Neutrophil (primary cell): ENCODE results near the gene HDAC8.

ENCODE experiments used
- H3K27ac ChIP-seq: fragments of 200-600 bp; sonication (generic); 2 replicates; pipeline ENCODE4 v1.5.1; 2016; ENCODE audit warnings: mild to moderate bottlenecking, moderate library complexity
- H3K27me3 ChIP-seq: fragments of 200-600 bp; sonication (generic); 2 replicates; pipeline ENCODE4 v1.6.0; 2016; ENCODE audit warnings: mild to moderate bottlenecking
- H3K36me3 ChIP-seq: fragments of 200-600 bp; sonication (generic); 2 replicates; pipeline ENCODE4 v1.5.1; 2017
- H3K4me1 ChIP-seq, 2 experiments: fragments of 200-600 bp in 1 of 2; sonication (generic) in 1 of 2; 1 replicate in 1 of 2; 2 replicates in 1 of 2; pipeline versions ENCODE4 v1.5.1 to v1.6.1; 2013 to 2016; ENCODE audit warnings: low read depth in 1 of 2, low read length in 1 of 2, mild to moderate bottlenecking in 1 of 2, moderate library complexity in 1 of 2; ENCODE audit not compliant: control insufficient read depth in 1 of 2, insufficient read depth in 1 of 2
- H3K4me3 ChIP-seq, 2 experiments: fragments of 200-600 bp in 1 of 2; sonication (generic) in 1 of 2; 1 replicate in 1 of 2; 2 replicates in 1 of 2; pipeline ENCODE4 v1.5.1; 2013 to 2016; ENCODE audit warnings: low read depth in 1 of 2, low read length in 1 of 2, mild to moderate bottlenecking in 1 of 2, moderate library complexity in 1 of 2
- H3K9me3 ChIP-seq: fragments of 200-600 bp; sonication (generic); 2 replicates; pipeline ENCODE4 v1.5.1; 2016
- CTCF ChIP-seq: fragments of 200-600 bp; sonication (generic); IDR thresholded peaks from 2 replicates; pipeline ENCODE4 v1.5.1; 2016; ENCODE audit warnings: antibody characterized with exemption

HDAC8 gene

GRCh38 chrX:72381439-72382201, 191.0 kb downstream of the HDAC8 start:
- peaks cover 12 to 18% of the 10 kb centered on the region in 2 experiments for H3K4me1 ChIP-seq
- H3K27ac ChIP-seq: no peak overlapping the region
- no peak overlapping the region for H3K4me3 ChIP-seq
- no peaks in the 10 kb centered on the region for H3K9me3 ChIP-seq
- no peaks in the 10 kb centered on the region for H3K36me3 ChIP-seq
- H3K27me3 ChIP-seq: no peaks in the 10 kb centered on the region
- no peak for TF ChIP-seq CTCF

- Histone ChIP-seq H3K4me3 (no peak overlapping the region), H3K27ac (no peak overlapping the region), H3K9me3 (no peaks in the 10 kb centered on the region), H3K27me3 (no peaks in the 10 kb centered on the region), H3K4me1 (peaks cover under 1 to 3% of the 10 kb centered on the region in 2 experiments), H3K36me3 (no peaks in the 10 kb centered on the region)
- TF ChIP-seq CTCF: no peak
Measured at GRCh38 chrX:72376124-72376523, 196.5 kb downstream of the HDAC8 start.

- Histone ChIP-seq H3K36me3 (no peaks in the 10 kb centered on the region), H3K9me3 (no peaks in the 10 kb centered on the region), H3K4me1 (no peaks in the 10 kb centered on the region), H3K27ac (no peak overlapping the region), H3K4me3 (no peak overlapping the region), H3K27me3 (no peaks in the 10 kb centered on the region)
- TF ChIP-seq CTCF: no peak
Measured at GRCh38 chrX:72373136-72373535, 199.5 kb downstream of the HDAC8 start.

GRCh38 chrX:72372735-72373134, 199.9 kb downstream of the HDAC8 start:
- H3K27ac ChIP-seq: no peak overlapping the region
- H3K4me3 ChIP-seq: no peak overlapping the region
- no peaks in the 10 kb centered on the region for H3K27me3 ChIP-seq
- no peak for TF ChIP-seq CTCF
- H3K36me3 ChIP-seq: no peaks in the 10 kb centered on the region
- no peaks in the 10 kb centered on the region for H3K9me3 ChIP-seq
- no peaks in the 10 kb centered on the region for H3K4me1 ChIP-seq

- no peak overlapping the region for H3K4me3 ChIP-seq
- TF ChIP-seq CTCF: no peak
- H3K27ac ChIP-seq: no peak overlapping the region
- H3K4me1 ChIP-seq: no peaks in the 10 kb centered on the region
- no peaks in the 10 kb centered on the region for H3K9me3 ChIP-seq
- no peaks in the 10 kb centered on the region for H3K27me3 ChIP-seq
- H3K36me3 ChIP-seq: no peaks in the 10 kb centered on the region
Measured at GRCh38 chrX:72371405-72371804, 201.2 kb downstream of the HDAC8 start.
